Muscle layer of duodenum (tissue), 2 donors: Measurements from ENCODE around the gene NDP.

Source experiments
- H3K27ac ChIP-seq: one replicate; pipeline ENCODE4 v1.7.0; 2013; ENCODE audit warnings: mild to moderate bottlenecking, low read length
- H3K27me3 ChIP-seq: one replicate; pipeline ENCODE4 v1.7.0; 2013; ENCODE audit warnings: low read depth, mild to moderate bottlenecking, control low read depth, low read length
- H3K36me3 ChIP-seq, 2 donors: one replicate each; pipeline ENCODE4 v1.7.0; 2013; ENCODE audit warnings: low read length in 2 of 2, control low read depth in 1 of 2, mild to moderate bottlenecking in 1 of 2; ENCODE audit not compliant: insufficient read depth in 2 of 2, control insufficient read depth in 1 of 2
- H3K4me1 ChIP-seq, 2 donors: one replicate each; pipeline ENCODE4 v1.7.0; 2013; ENCODE audit warnings: low read length in 2 of 2, mild to moderate bottlenecking in 2 of 2, control low read depth in 1 of 2, moderate library complexity in 1 of 2; ENCODE audit not compliant: insufficient read depth in 2 of 2, control insufficient read depth in 1 of 2
- H3K4me3 ChIP-seq, 2 donors: one replicate each; pipeline ENCODE4 v1.7.0; 2013; ENCODE audit warnings: low read length in 2 of 2, low read depth in 1 of 2, mild to moderate bottlenecking in 1 of 2
- H3K9me3 ChIP-seq, 2 donors: one replicate each; pipeline ENCODE4 v1.7.0; 2013; ENCODE audit warnings: low read length in 2 of 2, control low read depth in 1 of 2, mild to moderate bottlenecking in 1 of 2; ENCODE audit not compliant: control insufficient read depth in 1 of 2
- donor health status: healthy.

NDP gene

GRCh38 chrX:43973249-43974099 is at the start of gene NDP:
TSS of gene NDP (minus strand) at chrX:43973390. CDS start at chrX:43958645, 14,745 bp downstream.
- Histone ChIP-seq H3K27me3 (no peaks in the 10 kb centered on the region), H3K27ac (no peak within 1 kb of the TSS), H3K4me1 (peaks cover 0 to 3% of the 10 kb centered on the region in 2 donors), H3K36me3 (no peaks in the 10 kb centered on the region), H3K9me3 (no peaks in the 10 kb centered on the region), H3K4me3 (peak within 1 kb of the TSS; percentile 56 to 58)

- Histone ChIP-seq H3K9me3 (no peaks in the 10 kb centered on the region), H3K4me3 (no peak overlapping the region), H3K4me1 (no peaks in the 10 kb centered on the region), H3K27me3 (no peaks in the 10 kb centered on the region), H3K27ac (no peak overlapping the region), H3K36me3 (no peaks in the 10 kb centered on the region)
Measured at GRCh38 chrX:44022964-44023363, 49.8 kb upstream of the NDP start.

- Histone ChIP-seq H3K4me3 (no peak overlapping the region), H3K27me3 (no peaks in the 10 kb centered on the region), H3K27ac (no peak overlapping the region)
Measured at GRCh38 chrX:44020693-44021092, 47.5 kb upstream of the NDP start.

GRCh38 chrX:44019911-44020310 is 46.7 kb upstream of the NDP start:
- Histone ChIP-seq H3K9me3 (no peaks in the 10 kb centered on the region), H3K4me1 (no peaks in the 10 kb centered on the region), H3K36me3 (no peaks in the 10 kb centered on the region), H3K27ac (no peak overlapping the region), H3K4me3 (no peak overlapping the region), H3K27me3 (no peaks in the 10 kb centered on the region)

More at GRCh38 chrX:44020693-44021092, 47.5 kb upstream of the NDP start:
- Histone ChIP-seq H3K36me3 (no peaks in the 10 kb centered on the region), H3K9me3 (no peaks in the 10 kb centered on the region), H3K4me1 (no peaks in the 10 kb centered on the region)

- Histone ChIP-seq H3K27me3 (no peaks in the 10 kb centered on the region), H3K9me3 (no peaks in the 10 kb centered on the region), H3K36me3 (no peaks in the 10 kb centered on the region), H3K4me3 (no peak overlapping the region), H3K4me1 (no peaks in the 10 kb centered on the region), H3K27ac (no peak overlapping the region)
Measured at GRCh38 chrX:44017676-44018075, 44.5 kb upstream of the NDP start.

- no peaks in the 10 kb centered on the region for H3K9me3 ChIP-seq
- H3K27me3 ChIP-seq = no peaks in the 10 kb centered on the region
- H3K4me1 ChIP-seq = no peaks in the 10 kb centered on the region
- no peaks in the 10 kb centered on the region for H3K36me3 ChIP-seq
- H3K27ac ChIP-seq = no peak overlapping the region
- no peak overlapping the region for H3K4me3 ChIP-seq
Measured at GRCh38 chrX:44016906-44017305, 43.7 kb upstream of the NDP start.

- no peak overlapping the region for H3K27ac ChIP-seq
- H3K9me3 ChIP-seq = no peaks in the 10 kb centered on the region
- no peaks in the 10 kb centered on the region for H3K4me1 ChIP-seq
- no peaks in the 10 kb centered on the region for H3K36me3 ChIP-seq
- H3K27me3 ChIP-seq = no peaks in the 10 kb centered on the region
- no peak overlapping the region for H3K4me3 ChIP-seq
Measured at GRCh38 chrX:44012484-44013096, 39.4 kb upstream of the NDP start.

GRCh38 chrX:44011506-44011905 is 38.3 kb upstream of the NDP start:
- H3K9me3 ChIP-seq = no peaks in the 10 kb centered on the region
- H3K27ac ChIP-seq = no peak overlapping the region
- no peaks in the 10 kb centered on the region for H3K36me3 ChIP-seq
- H3K27me3 ChIP-seq = no peaks in the 10 kb centered on the region
- no peaks in the 10 kb centered on the region for H3K4me1 ChIP-seq
- H3K4me3 ChIP-seq = no peak overlapping the region

GRCh38 chrX:44010626-44011025 is 37.4 kb upstream of the NDP start:
- H3K4me3 ChIP-seq = no peak overlapping the region
- H3K27ac ChIP-seq = no peak overlapping the region
- no peaks in the 10 kb centered on the region for H3K36me3 ChIP-seq
- no peaks in the 10 kb centered on the region for H3K9me3 ChIP-seq
- no peaks in the 10 kb centered on the region for H3K27me3 ChIP-seq
- no peaks in the 10 kb centered on the region for H3K4me1 ChIP-seq

- Histone ChIP-seq H3K36me3 (no peaks in the 10 kb centered on the region), H3K27ac (no peak overlapping the region), H3K27me3 (no peaks in the 10 kb centered on the region), H3K4me1 (no peaks in the 10 kb centered on the region), H3K9me3 (no peaks in the 10 kb centered on the region), H3K4me3 (no peak overlapping the region)
Measured at GRCh38 chrX:44006081-44006480, 32.9 kb upstream of the NDP start.

GRCh38 chrX:44003975-44004374 is 30.8 kb upstream of the NDP start:
- Histone ChIP-seq H3K4me1 (no peaks in the 10 kb centered on the region), H3K4me3 (no peak overlapping the region), H3K9me3 (no peaks in the 10 kb centered on the region), H3K27ac (no peak overlapping the region), H3K36me3 (no peaks in the 10 kb centered on the region), H3K27me3 (no peaks in the 10 kb centered on the region)
